ENCODE results near the gene C11orf65. TPM values are rescaled to one million over a fixed set of nuclear protein-coding genes. Genes with fewer than 3 reads are reported as not detected.

Gene C11orf65
- total RNA-seq, 4 donors from 2014 or later = 1.5 TPM; not detected in 3

GRCh38 chr11:108472681-108473080, 5.4 kb upstream of the C11orf65 start:
- no peak for TF ChIP-seq CTCF (IDR thresholded peaks at IDR 0.05; ENCODE audit: low read depth)

DNA sequence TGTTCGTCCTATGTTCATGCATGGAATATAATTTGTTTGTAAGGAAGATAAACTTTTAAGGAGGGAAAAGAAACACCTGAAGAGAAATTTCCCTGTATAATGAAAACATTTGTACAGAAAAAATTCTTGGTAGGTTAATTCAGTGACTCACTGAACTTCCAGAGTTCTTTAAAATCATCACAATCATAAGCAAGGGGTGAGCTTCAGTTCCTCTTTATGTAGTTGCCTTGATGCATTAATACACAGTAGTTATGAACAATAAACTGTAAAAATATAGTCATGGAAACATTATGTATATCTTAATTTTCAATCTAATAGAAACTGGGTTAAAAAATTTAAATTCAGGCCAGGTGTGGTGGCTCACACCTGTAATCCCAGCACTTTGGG, 1.1 kb upstream of the C11orf65 start:
- TF ChIP-seq CTCF (IDR thresholded peaks at IDR 0.05; ENCODE audit: low read depth) = no peak

DNA sequence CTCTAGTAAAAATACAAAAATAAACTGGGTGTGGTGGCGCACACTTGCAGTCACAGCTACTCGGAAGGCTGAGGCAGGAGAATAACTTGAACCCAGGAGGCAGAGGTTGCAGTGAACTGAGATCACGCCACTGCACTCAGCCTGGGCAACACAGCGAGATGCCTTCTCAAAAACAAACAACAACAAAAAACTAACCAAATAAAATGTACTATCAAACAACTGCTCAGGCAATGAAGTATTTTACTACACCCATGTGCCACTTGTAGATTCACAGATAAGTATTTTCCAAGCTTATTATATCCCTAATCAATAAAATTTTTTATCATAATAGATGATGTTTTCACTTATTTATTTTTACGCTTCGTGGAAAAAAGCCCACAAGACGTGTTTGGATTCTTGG, 924 bp downstream of the C11orf65 start:
- no peak for TF ChIP-seq CTCF (IDR thresholded peaks at IDR 0.05; ENCODE audit: low read depth)

- TF ChIP-seq CTCF (IDR thresholded peaks at IDR 0.05; ENCODE audit: low read depth) = no peak
Measured at GRCh38 chr11:108453207-108453835, 14.0 kb downstream of the C11orf65 start.

DNA sequence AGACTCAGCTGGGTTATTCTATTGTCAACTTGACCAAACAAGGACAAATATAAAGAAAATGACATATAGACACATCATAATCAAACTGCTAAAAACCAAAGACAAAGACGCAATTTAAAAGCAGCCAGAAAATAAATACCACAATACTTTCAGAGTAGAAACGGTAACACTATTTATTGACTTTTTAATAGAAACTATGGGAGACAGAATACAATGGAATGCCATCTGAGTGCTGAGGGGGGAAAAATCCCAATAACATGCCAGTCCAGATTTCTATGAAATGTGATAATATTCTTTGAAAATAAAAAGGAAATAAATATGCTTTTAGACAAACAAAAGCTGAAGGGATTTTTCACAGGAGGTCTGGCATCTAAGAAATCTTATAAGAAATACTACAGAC, 30.7 kb downstream of the C11orf65 start:
- TF ChIP-seq CTCF (IDR thresholded peaks at IDR 0.05; ENCODE audit: low read depth) = no peak

- no peak for TF ChIP-seq CTCF (IDR thresholded peaks at IDR 0.05; ENCODE audit: low read depth)
Measured at GRCh38 chr11:108435066-108435465, 32.3 kb downstream of the C11orf65 start.

DNA sequence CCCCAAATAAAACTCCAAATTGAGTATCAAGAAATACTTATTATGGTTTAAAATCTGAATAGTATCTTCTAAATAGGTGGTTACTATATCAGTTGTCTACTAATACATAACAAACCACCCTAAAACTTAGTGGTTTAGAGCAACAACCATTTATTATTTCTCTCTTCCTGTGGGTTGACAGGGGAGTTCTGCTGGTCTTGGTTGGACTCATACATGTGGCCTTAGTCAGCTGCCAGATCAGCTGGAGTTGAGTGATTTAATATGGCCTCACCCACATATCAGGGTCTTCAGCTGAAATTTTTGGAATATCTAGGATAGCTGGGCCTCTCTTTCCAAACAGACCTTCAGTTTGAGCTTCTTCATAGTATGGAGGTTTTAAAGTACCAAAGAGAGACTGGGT, 34.5 kb downstream of the C11orf65 start:
- no peak for TF ChIP-seq CTCF (IDR thresholded peaks at IDR 0.05; ENCODE audit: low read depth)

Data from subcutaneous adipose tissue (tissue), 4 donors.